OCI-LY7 (cell line): ENCODE data around the gene PACS2. TPM values are rescaled to one million over a fixed set of nuclear protein-coding genes. Genes with fewer than 3 reads are reported as not detected.

Experiments used
- BruUV-seq: library from RNA; stranded (reverse); fragments of 400-500 nt; replicated peaks from 2 replicates; lab custom pipeline; 2021; lab: Mats Ljungman, UMichigan
- CTCF ChIA-PET: fragments of 300-600 bp; sonication (Branson Sonifier 250); formaldehyde crosslinking; loops from one replicate; lab custom pipeline; 2022; ENCODE audit warnings: antibody characterized with exemption; ENCODE audit not compliant: unreplicated experiment; lab: Charles Lee
- POLR2A ChIA-PET: fragments of 300-600 bp; sonication (Branson Sonifier 250); formaldehyde crosslinking; loops from one replicate; lab custom pipeline; 2022; ENCODE audit warnings: antibody characterized with exemption; lab: Charles Lee
- DNase-seq: peaks from one replicate; pipeline ENCODE4 v3.0.0-alpha.2; 2015; ENCODE audit warnings: low spot score
- H2AFZ ChIP-seq: fragments of 200-600 bp; sonication (generic), shearing (Covaris generic); 2 replicates; pipeline ENCODE4 v1.6.1; 2014; ENCODE audit warnings: mild to moderate bottlenecking, antibody characterized with exemption, low read length, moderate library complexity
- H3K27ac ChIP-seq: fragments of 200-600 bp; sonication (generic); 2 replicates; pipeline ENCODE4 v1.5.1; 2014; ENCODE audit warnings: mixed run types, low read depth, mild to moderate bottlenecking, moderate library complexity, low read length, inconsistent platforms; ENCODE audit not compliant: poor library complexity, severe bottlenecking
- H3K36me3 ChIP-seq: fragments of 200-600 bp; sonication (generic); 2 replicates; pipeline ENCODE4 v1.6.1; 2014; ENCODE audit warnings: mild to moderate bottlenecking, antibody characterized with exemption, low read length, moderate library complexity, mixed read lengths; ENCODE audit not compliant: insufficient read depth
- H3K4me1 ChIP-seq: fragments of 200-600 bp; sonication (generic); 2 replicates; pipeline ENCODE4 v1.5.1; 2014; ENCODE audit warnings: mild to moderate bottlenecking, low read length; ENCODE audit not compliant: insufficient read depth, poor library complexity, severe bottlenecking
- H3K4me2 ChIP-seq: fragments of 200-600 bp; sonication (generic); 2 replicates; pipeline ENCODE4 v1.6.1; 2014; ENCODE audit warnings: mild to moderate bottlenecking, low read length
- H3K4me3 ChIP-seq: fragments of 200-600 bp; sonication (generic); 2 replicates; pipeline ENCODE4 v1.5.1; 2014; ENCODE audit warnings: mild to moderate bottlenecking, low read depth, low read length; ENCODE audit not compliant: poor library complexity, severe bottlenecking
- H3K79me2 ChIP-seq: fragments of 200-600 bp; sonication (generic); 2 replicates; pipeline ENCODE4 v1.6.1; 2016; ENCODE audit warnings: low read depth, mild to moderate bottlenecking, low read length, moderate library complexity, mixed read lengths; ENCODE audit not compliant: insufficient read depth
- H3K9me2 ChIP-seq: fragments of 200-600 bp; sonication (generic); 2 replicates; pipeline ENCODE4 v1.6.1; 2016; ENCODE audit warnings: mild to moderate bottlenecking, low read length, mixed read lengths; ENCODE audit not compliant: insufficient read depth
- H3K9me3 ChIP-seq: fragments of 200-600 bp; sonication (generic); 2 replicates; pipeline ENCODE4 v1.6.1; 2014; ENCODE audit warnings: mild to moderate bottlenecking, mixed run types, low read length, mixed read lengths
- H4K20me1 ChIP-seq: fragments of 200-600 bp; sonication (generic); 2 replicates; pipeline ENCODE4 v1.6.1; 2014; ENCODE audit warnings: mild to moderate bottlenecking, antibody characterized with exemption, low read length, moderate library complexity, mixed read lengths; ENCODE audit not compliant: insufficient read depth
- EZH2phosphoT487 ChIP-seq: fragments of 200-600 bp; sonication (generic); IDR thresholded peaks from 2 replicates; pipeline ENCODE4 v1.6.1; 2018; ENCODE audit warnings: low read depth, borderline replicate concordance, mild to moderate bottlenecking, mixed run types, antibody characterized with exemption, low read length, moderate library complexity, mixed read lengths
- intact Hi-C: fragments of 100-400 bp; cut with micrococcal nuclease; formaldehyde crosslinking; loops from one replicate; pipeline ENCODE4 v1.10.0; 2022; ENCODE audit not compliant: unreplicated experiment
- total RNA-seq, 2 experiments: library from RNA; depleted of rRNA in 1 of 2; stranded (reverse); fragments of >200 nt in 1 of 2; shearing (Covaris generic) in 1 of 2; gene quantifications; 2 replicates each; pipeline ENCODE4 v1.2.3, GENCODE V29; 2014 to 2022
- TF ChIP-seq, protein P1 (sequence below): fragments of 200-600 bp; sonication (generic); conservative IDR thresholded peaks from 2 replicates; pipeline ENCODE4 v1.5.1; 2014; ENCODE audit warnings: mild to moderate bottlenecking, antibody characterized with exemption, low read length, moderate library complexity, mixed read lengths

PACS2 gene
- total RNA-seq, 2 experiments from 2014 or later, result 45.4 to 46.9 TPM

GRCh38 chr14:105328678-105329390 lies 14.3 kb downstream of the PACS2 start:
- H3K4me1 ChIP-seq, result no peaks in the 10 kb centered on the region

GRCh38 chr14:105329411-105330150 lies 15.0 kb downstream of the PACS2 start:
- no TSS peak for BruUV-seq
- Histone ChIP-seq H3K4me2 (no peak overlapping the region), H4K20me1 (peaks cover 5% of the 10 kb centered on the region; the same call in 1 of the 2 replicates), H3K9me3 (no peaks in the 10 kb centered on the region), H3K4me3 (no peak overlapping the region), H3K79me2 (no peaks in the 10 kb centered on the region), H3K36me3 (no peaks in the 10 kb centered on the region), H3K4me1 (no peaks in the 10 kb centered on the region), H3K27ac (no peak overlapping the region), H3K9me2 (no peaks in the 10 kb centered on the region), H2AFZ (no peak overlapping the region)
- ChIA-PET CTCF (no interaction called here), POLR2A (no interaction called here)
- TF ChIP-seq, protein P1, sequence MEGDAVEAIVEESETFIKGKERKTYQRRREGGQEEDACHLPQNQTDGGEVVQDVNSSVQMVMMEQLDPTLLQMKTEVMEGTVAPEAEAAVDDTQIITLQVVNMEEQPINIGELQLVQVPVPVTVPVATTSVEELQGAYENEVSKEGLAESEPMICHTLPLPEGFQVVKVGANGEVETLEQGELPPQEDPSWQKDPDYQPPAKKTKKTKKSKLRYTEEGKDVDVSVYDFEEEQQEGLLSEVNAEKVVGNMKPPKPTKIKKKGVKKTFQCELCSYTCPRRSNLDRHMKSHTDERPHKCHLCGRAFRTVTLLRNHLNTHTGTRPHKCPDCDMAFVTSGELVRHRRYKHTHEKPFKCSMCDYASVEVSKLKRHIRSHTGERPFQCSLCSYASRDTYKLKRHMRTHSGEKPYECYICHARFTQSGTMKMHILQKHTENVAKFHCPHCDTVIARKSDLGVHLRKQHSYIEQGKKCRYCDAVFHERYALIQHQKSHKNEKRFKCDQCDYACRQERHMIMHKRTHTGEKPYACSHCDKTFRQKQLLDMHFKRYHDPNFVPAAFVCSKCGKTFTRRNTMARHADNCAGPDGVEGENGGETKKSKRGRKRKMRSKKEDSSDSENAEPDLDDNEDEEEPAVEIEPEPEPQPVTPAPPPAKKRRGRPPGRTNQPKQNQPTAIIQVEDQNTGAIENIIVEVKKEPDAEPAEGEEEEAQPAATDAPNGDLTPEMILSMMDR, result no peak
- TF ChIP-seq EZH2phosphoT487, result no peak
- no peak for DNase-seq
- intact Hi-C loops, result no loop called here

More at GRCh38 chr14:105328678-105329390, 14.3 kb downstream of the PACS2 start:
- H3K79me2 ChIP-seq, result no peaks in the 10 kb centered on the region
- no peak overlapping the region for H3K27ac ChIP-seq
- TF ChIP-seq EZH2phosphoT487, result no peak
- TF ChIP-seq, protein P1, result no peak
- no peak for DNase-seq
- H3K4me3 ChIP-seq, result no peak overlapping the region
- H3K36me3 ChIP-seq, result no peaks in the 10 kb centered on the region
- no TSS peak for BruUV-seq
- no peaks in the 10 kb centered on the region for H3K9me3 ChIP-seq
- CTCF ChIA-PET, result no interaction called here
- POLR2A ChIA-PET, result no interaction called here
- H4K20me1 ChIP-seq, result peaks cover 5% of the 10 kb centered on the region; the same call in 1 of the 2 replicates
- H3K9me2 ChIP-seq, result no peaks in the 10 kb centered on the region
- H2AFZ ChIP-seq, result no peak overlapping the region
- H3K4me2 ChIP-seq, result no peak overlapping the region
- intact Hi-C loops, result no loop called here

- H3K4me1 ChIP-seq, result no peaks in the 10 kb centered on the region
- no peak overlapping the region for H3K4me3 ChIP-seq
- intact Hi-C loops, result no loop called here
- H3K9me3 ChIP-seq, result no peaks in the 10 kb centered on the region
- no peaks in the 10 kb centered on the region for H3K9me2 ChIP-seq
- CTCF ChIA-PET, result no interaction called here
- no peak overlapping the region for H2AFZ ChIP-seq
- TF ChIP-seq EZH2phosphoT487, result no peak
- TF ChIP-seq, protein P1, result no peak
- DNase-seq, result no peak
- no peaks in the 10 kb centered on the region for H3K79me2 ChIP-seq
- no peaks in the 10 kb centered on the region for H3K36me3 ChIP-seq
- POLR2A ChIA-PET, result no interaction called here
- H4K20me1 ChIP-seq, result peaks cover 5% of the 10 kb centered on the region; the same call in 1 of the 2 replicates
- BruUV-seq, result no TSS peak
- H3K4me2 ChIP-seq, result no peak overlapping the region
- no peak overlapping the region for H3K27ac ChIP-seq
Observed at GRCh38 chr14:105330491-105330895, 15.9 kb downstream of the PACS2 start.
